Heart left ventricle (tissue), 16 donors: ENCODE results near the gene SPINK14. TPM values are rescaled to one million over a fixed set of nuclear protein-coding genes. Genes with fewer than 3 reads are reported as not detected.

ENCODE experiments used
- ATAC-seq, 4 donors: fragments of 200-7000 bp; cut with Tn5 transposase; one replicate each; pipeline ENCODE4 v1.9.1; 2020 to 2022; ENCODE audit warnings: moderate library complexity in 4 of 4, mild to moderate bottlenecking in 3 of 4, moderate number of reproducible peaks in 1 of 4
- DNase-seq, 5 donors: peaks; one replicate each; pipeline ENCODE4 v3.0.0-alpha.2; 2020
- H3K27ac ChIP-seq, 12 donors: fragments of 200-600 bp; sonication (generic) in 4 of 12; one replicate each; pipeline versions ENCODE4 v1.5.0 to v1.8.0; 2016 to 2022; ENCODE audit warnings: mild to moderate bottlenecking in 2 of 12
- H3K27me3 ChIP-seq, 9 donors: fragments of 200-600 bp; sonication (generic) in 2 of 9; one replicate each; pipeline versions ENCODE4 v1.5.1 to v1.8.0; 2016 to 2022; ENCODE audit warnings: mild to moderate bottlenecking in 3 of 9
- H3K36me3 ChIP-seq, 9 donors: fragments of 200-600 bp; sonication (generic) in 2 of 9; one replicate each; pipeline versions ENCODE4 v1.5.0 to v1.8.0; 2018 to 2022; ENCODE audit warnings: mild to moderate bottlenecking in 2 of 9
- H3K4me1 ChIP-seq, 12 donors: fragments of 200-600 bp; sonication (generic) in 4 of 12; one replicate each; pipeline versions ENCODE4 v1.5.0 to v1.8.0; 2016 to 2022; ENCODE audit warnings: mild to moderate bottlenecking in 3 of 12
- H3K4me3 ChIP-seq, 12 donors: fragments of 200-600 bp; sonication (generic) in 4 of 12; one replicate each; pipeline versions ENCODE4 v1.5.0 to v1.8.0; 2017 to 2022; ENCODE audit warnings: mild to moderate bottlenecking in 9 of 12, moderate library complexity in 4 of 12
- H3K9me3 ChIP-seq, 12 donors: fragments of 200-600 bp; sonication (generic) in 4 of 12; one replicate each; pipeline versions ENCODE4 v1.5.0 to v1.8.0; 2016 to 2022; ENCODE audit warnings: mild to moderate bottlenecking in 1 of 12
- POLR2A ChIP-seq, 2 donors: fragments of 450-650 bp; IDR thresholded peaks; one replicate each; pipeline ENCODE4 v1.6.1; 2017; ENCODE audit warnings: antibody characterized with exemption in 2 of 2, mild to moderate bottlenecking in 2 of 2, moderate library complexity in 2 of 2
- WGBS, 4 donors: extraction: QIAGEN DNeasy Blood & Tissue Kit in 2 of 4; methylation state at CpG; one replicate each; pipeline versions ENCODE4 v1.1.5 to v1.1.7; 2013 to 2018; 5-methylcytosine and 5-hydroxymethylcytosine counted together
- intact Hi-C, 10 donors: fragments of 100-400 bp; cut with DNase I; formaldehyde crosslinking; loops; one replicate each; pipeline versions ENCODE4 v1.11.1 to v1.14.2; 2022
- polyA plus RNA-seq, 2 donors: library from polyadenylated mRNA; stranded (reverse); fragments of 200-250 nt; gene quantifications; one replicate each; pipeline ENCODE4 v1.2.3, GENCODE V29; 2013
- total RNA-seq, 9 donors: library from RNA; depleted of rRNA in 2 of 9; stranded (reverse); fragments of >200 nt in 2 of 9; fragmentation: NEBNext Ultra II Directional in 3 of 9; extraction: Animal tissue kit (Norgen Biotek cat#: 25700) in 3 of 9; gene quantifications; one replicate each; pipeline versions ENCODE4 v1.1.0 to v1.2.4, GENCODE V29; 2016 to 2023
- TF ChIP-seq, protein P1 (sequence below), 12 donors: fragments of 200-600 bp; sonication (generic) in 4 of 12; IDR thresholded peaks; one replicate each; pipeline versions ENCODE4 v1.5.0 to v1.8.0; 2018 to 2022; ENCODE audit warnings: antibody characterized with exemption in 12 of 12, mild to moderate bottlenecking in 5 of 12
- donor health status: ischemic (EF 13 %, LVEDD 7.1; RV severe dilation, severe dysfunction).
- donor health status: healthy with polysubstance abuse.
- donor health status: DM: no; HTN: yes; CAD: no.
- donor health status: DM: no; HTN: no; CAD: no.
- donor health status: ischemic (EF 25% LVEDD 6.9; RV normal size, moderate dysfunction).
- donor health status: ischemic (EF 25% LVEDD 5.7; RV mildly dilated, moderate dysfunction).
- donor health status: healthy.
- donor health status: DM: yes; HTN: yes; CAD: no.
- donor health status: ischemic (EF 35%, LVEDD 5.7; RV mildly dilated, moderate dysfunction).
- donor health status: nonischemic (EF 11% LVEDD 7.7; RV severe dilation, severe dysfunction).
- donor health status: DM: yes; HTN: yes; CAD: no.
- donor health status: PGD.
- donor health status: ischemic (EF 29% LVEDD 5.4; RV normal size, mild dysfunction).
- donor health status: nonischemic (EF 23%, LVEDD 6.1; RV moderate dilation, normal function).

Gene SPINK14
- total and polyA plus RNA-seq, 11 donors = not detected

DNA sequence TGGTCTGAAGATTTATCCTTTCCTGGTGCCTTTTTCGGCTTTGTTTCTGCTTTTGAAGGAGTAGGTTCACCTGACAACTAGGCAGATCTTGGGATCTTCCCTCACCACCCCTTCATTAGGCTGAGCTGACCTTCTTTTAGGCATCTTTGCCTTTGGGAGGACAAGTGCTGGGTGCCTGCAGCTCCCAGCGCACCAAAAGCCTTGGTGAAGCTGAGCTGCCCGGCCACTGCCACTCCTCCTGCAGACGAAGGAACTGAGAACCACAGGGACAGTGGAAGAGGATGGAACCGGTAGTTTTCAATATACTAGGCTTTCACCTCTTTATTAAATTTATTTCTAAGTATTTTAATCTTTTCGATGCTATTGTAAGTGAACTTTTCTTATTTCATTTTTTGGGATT is 53.2 kb downstream of the SPINK14 start:
- Histone ChIP-seq H3K4me1 (no peaks in the 10 kb centered on the region), H3K36me3 (no peaks in the 10 kb centered on the region), H3K9me3 (no peaks in the 10 kb centered on the region), H3K27me3 (peaks cover 0 to 6% (median 0%) of the 10 kb centered on the region in 9 donors), H3K27ac (no peak overlapping the region), H3K4me3 (no peak overlapping the region)
- no peak for DNase-seq
- intact Hi-C loops = no loop called here
- TF ChIP-seq, protein P1, sequence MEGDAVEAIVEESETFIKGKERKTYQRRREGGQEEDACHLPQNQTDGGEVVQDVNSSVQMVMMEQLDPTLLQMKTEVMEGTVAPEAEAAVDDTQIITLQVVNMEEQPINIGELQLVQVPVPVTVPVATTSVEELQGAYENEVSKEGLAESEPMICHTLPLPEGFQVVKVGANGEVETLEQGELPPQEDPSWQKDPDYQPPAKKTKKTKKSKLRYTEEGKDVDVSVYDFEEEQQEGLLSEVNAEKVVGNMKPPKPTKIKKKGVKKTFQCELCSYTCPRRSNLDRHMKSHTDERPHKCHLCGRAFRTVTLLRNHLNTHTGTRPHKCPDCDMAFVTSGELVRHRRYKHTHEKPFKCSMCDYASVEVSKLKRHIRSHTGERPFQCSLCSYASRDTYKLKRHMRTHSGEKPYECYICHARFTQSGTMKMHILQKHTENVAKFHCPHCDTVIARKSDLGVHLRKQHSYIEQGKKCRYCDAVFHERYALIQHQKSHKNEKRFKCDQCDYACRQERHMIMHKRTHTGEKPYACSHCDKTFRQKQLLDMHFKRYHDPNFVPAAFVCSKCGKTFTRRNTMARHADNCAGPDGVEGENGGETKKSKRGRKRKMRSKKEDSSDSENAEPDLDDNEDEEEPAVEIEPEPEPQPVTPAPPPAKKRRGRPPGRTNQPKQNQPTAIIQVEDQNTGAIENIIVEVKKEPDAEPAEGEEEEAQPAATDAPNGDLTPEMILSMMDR (IDR thresholded peaks at IDR 0.05) = no peak
- TF ChIP-seq POLR2A (IDR thresholded peaks at IDR 0.05) = no peak
- ATAC-seq = no peak
- WGBS, 4 donors = 73 to 87% (median 81%) methylated on average over 6 of the region's 6 CpGs

DNA sequence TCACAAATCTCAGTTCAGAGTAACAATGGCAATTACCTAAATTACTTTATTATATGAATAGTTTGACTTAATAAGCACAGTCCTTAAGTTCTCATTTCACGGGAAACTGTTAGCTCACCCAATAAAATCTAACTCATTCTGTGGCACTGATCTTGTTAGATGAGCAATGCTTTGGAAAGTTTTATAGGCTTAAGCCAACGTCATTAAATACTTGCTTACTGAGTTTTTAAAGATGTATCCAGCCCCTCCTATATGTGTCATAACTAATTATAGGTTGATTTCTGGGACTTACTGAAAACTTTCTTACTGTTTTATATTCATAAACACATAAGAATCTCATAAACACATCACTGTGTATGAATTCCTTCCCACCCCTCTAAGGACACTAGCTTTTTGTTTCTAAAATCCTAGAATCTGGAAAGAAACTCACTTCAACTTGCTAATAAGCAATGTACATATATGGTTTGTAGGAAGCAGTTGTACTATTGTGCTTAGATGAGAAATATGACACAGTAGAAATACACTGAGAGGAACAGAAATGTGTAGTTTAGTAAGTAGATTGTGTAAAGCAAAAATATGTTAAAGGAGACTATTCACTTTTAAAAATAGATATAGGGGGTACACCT is 55.9 kb downstream of the SPINK14 start:
- Histone ChIP-seq H3K4me1 (no peaks in the 10 kb centered on the region), H3K9me3 (no peaks in the 10 kb centered on the region), H3K4me3 (no peak overlapping the region), H3K27ac (no peak overlapping the region), H3K36me3 (no peaks in the 10 kb centered on the region), H3K27me3 (peaks cover 0 to 6% (median 0%) of the 10 kb centered on the region in 9 donors)
- DNase-seq = no peak
- intact Hi-C loops = no loop called here
- WGBS, 4 donors = 67 to 81% (median 77%) methylated on average over 2 of the region's 2 CpGs
- TF ChIP-seq, protein P1 (IDR thresholded peaks at IDR 0.05) = no peak
- no peak for TF ChIP-seq POLR2A (IDR thresholded peaks at IDR 0.05)
- no peak for ATAC-seq

Other genes with a start within 250 kb of the SPINK14 start
- gene SPINK5, start 104.6 kb upstream of the SPINK14 start, total RNA-seq = 1 to 10 TPM in 1 of 9 donors, under 1 TPM in 6, not detected in 2; 0.16 to 1.7 (median 0.44) TPM
- gene SPINK5, start 104.6 kb upstream of the SPINK14 start, polyA plus RNA-seq = 1 to 10 TPM in 1 of 2 donors, under 1 TPM in 1; 0.72 to 2.3 TPM
- gene SPINK6, start 34.5 kb downstream of the SPINK14 start, total RNA-seq = not detected
- not detected for gene SPINK6, start 34.5 kb downstream of the SPINK14 start, polyA plus RNA-seq
- not detected for gene MARCOL, start 70.0 kb downstream of the SPINK14 start, total RNA-seq
- gene MARCOL, start 70.0 kb downstream of the SPINK14 start, polyA plus RNA-seq = not detected
- gene SPINK13, start 100.2 kb downstream of the SPINK14 start, total RNA-seq = not detected
- not detected for gene SPINK13, start 100.2 kb downstream of the SPINK14 start, polyA plus RNA-seq
- gene SPINK7, start 143.9 kb downstream of the SPINK14 start, total RNA-seq = not detected
- gene SPINK7, start 143.9 kb downstream of the SPINK14 start, polyA plus RNA-seq = not detected
- gene SPINK9, start 167.0 kb downstream of the SPINK14 start, total RNA-seq = under 1 TPM in 1 of 9 donors, not detected in 8; 0.77 TPM
- not detected for gene SPINK9, start 167.0 kb downstream of the SPINK14 start, polyA plus RNA-seq
- gene FBXO38, start 215.4 kb downstream of the SPINK14 start, total RNA-seq = 10 to 100 TPM; 29.1 to 56.0 (median 48.2) TPM
- gene FBXO38, start 215.4 kb downstream of the SPINK14 start, polyA plus RNA-seq = 10 to 100 TPM; 11.7 to 15.1 TPM